ENCODE data around the gene WDFY4.

WDFY4 gene

GRCh38 chr10:48804740-48805182 is 120.1 kb downstream of the WDFY4 start:
- TF ChIP-seq CTCF (IDR thresholded peaks at IDR 0.05) = no peak

GRCh38 chr10:48805411-48805810 is 120.7 kb downstream of the WDFY4 start:
- no peak for TF ChIP-seq CTCF (IDR thresholded peaks at IDR 0.05)

GRCh38 chr10:48805848-48806247 is 121.2 kb downstream of the WDFY4 start:
- TF ChIP-seq CTCF (IDR thresholded peaks at IDR 0.05) = no peak

- no peak for TF ChIP-seq CTCF (IDR thresholded peaks at IDR 0.05)
Measured at GRCh38 chr10:48806342-48806741, 121.7 kb downstream of the WDFY4 start.

GRCh38 chr10:48807791-48808470 is 123.3 kb downstream of the WDFY4 start:
- TF ChIP-seq CTCF (IDR thresholded peaks at IDR 0.05) = no peak

GRCh38 chr10:48809261-48809660 is 124.6 kb downstream of the WDFY4 start:
- no peak for TF ChIP-seq CTCF (IDR thresholded peaks at IDR 0.05)

- no peak for TF ChIP-seq CTCF (IDR thresholded peaks at IDR 0.05)
Measured at GRCh38 chr10:48811461-48811860, 126.8 kb downstream of the WDFY4 start.

- no peak for TF ChIP-seq CTCF (IDR thresholded peaks at IDR 0.05)
Measured at GRCh38 chr10:48811917-48812316, 127.2 kb downstream of the WDFY4 start.

Measured in LNCAP (cell line).